Osteocyte (in vitro differentiated cells): Measurements from ENCODE around the gene PKNOX1. TPM values are rescaled to one million over a fixed set of nuclear protein-coding genes. Genes with fewer than 3 reads are reported as not detected.

Experiments
- DNase-seq: peaks from one replicate; pipeline ENCODE4 v3.0.0; 2021; ENCODE audit warnings: mixed read lengths; ENCODE audit not compliant: unreplicated experiment; ENCODE audit errors: extremely low spot score
- H3K27ac Mint-ChIP-seq: one replicate; pipeline ENCODE4 v1.8.0; 2021; ENCODE audit warnings: mild to moderate bottlenecking, mixed read lengths; ENCODE audit not compliant: unreplicated experiment
- H3K27me3 Mint-ChIP-seq: one replicate; pipeline ENCODE4 v1.8.0; 2021; ENCODE audit warnings: mixed read lengths; ENCODE audit not compliant: unreplicated experiment
- H3K36me3 Mint-ChIP-seq: one replicate; pipeline ENCODE4 v1.8.0; 2021; ENCODE audit warnings: mixed read lengths; ENCODE audit not compliant: unreplicated experiment
- H3K4me1 Mint-ChIP-seq: one replicate; pipeline ENCODE4 v1.8.0; 2021; ENCODE audit warnings: mixed read lengths; ENCODE audit not compliant: unreplicated experiment
- H3K4me3 Mint-ChIP-seq: one replicate; pipeline ENCODE4 v1.8.0; 2021; ENCODE audit warnings: mild to moderate bottlenecking, moderate library complexity, mixed read lengths; ENCODE audit not compliant: unreplicated experiment
- H3K9me3 Mint-ChIP-seq: one replicate; pipeline ENCODE4 v1.8.0; 2021; ENCODE audit warnings: mixed read lengths; ENCODE audit not compliant: unreplicated experiment
- CTCF ChIP-seq: fragments of 200-600 bp; sonication (generic); IDR thresholded peaks from 2 replicates; pipeline ENCODE4 v1.5.0; 2021; ENCODE audit warnings: antibody characterized with exemption, mild to moderate bottlenecking, moderate library complexity
- total RNA-seq: library from RNA; stranded (reverse); gene quantifications from 2 replicates; pipeline ENCODE4 v1.2.1, GENCODE V29; 2021

Gene PKNOX1
- total RNA-seq, 1 donor from 2014 or later: 14.2 TPM

DNA sequence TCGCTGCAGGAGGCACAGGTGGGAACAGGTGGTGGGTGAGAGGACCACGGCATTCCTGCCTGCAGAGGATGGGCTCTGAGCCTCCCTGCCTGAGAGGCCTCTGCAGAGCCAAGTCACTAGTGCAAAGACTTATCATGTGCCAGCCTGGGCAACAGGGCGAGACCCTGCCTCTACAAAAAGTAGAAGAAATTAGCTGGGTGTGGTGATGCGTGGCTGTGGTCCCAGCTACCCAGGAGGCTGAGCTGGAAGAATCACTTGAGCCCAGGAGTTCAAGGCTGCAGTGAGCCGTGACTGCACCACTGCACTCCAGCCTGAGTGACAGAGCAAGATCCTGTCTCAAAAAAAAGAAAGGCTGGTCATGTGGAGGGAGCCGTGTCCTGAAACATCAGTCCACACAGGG lies 46.4 kb downstream of the PKNOX1 start:
- no peak for TF ChIP-seq CTCF
- no peak overlapping the region for H3K27ac Mint-ChIP-seq
- H3K4me1 Mint-ChIP-seq: peaks cover 7% of the 10 kb centered on the region
- H3K36me3 Mint-ChIP-seq: peaks cover 19% of the 10 kb centered on the region
- no peak for DNase-seq
- no peak overlapping the region for H3K4me3 Mint-ChIP-seq
- H3K27me3 Mint-ChIP-seq: no peaks in the 10 kb centered on the region
- H3K9me3 Mint-ChIP-seq: no peaks in the 10 kb centered on the region

DNA sequence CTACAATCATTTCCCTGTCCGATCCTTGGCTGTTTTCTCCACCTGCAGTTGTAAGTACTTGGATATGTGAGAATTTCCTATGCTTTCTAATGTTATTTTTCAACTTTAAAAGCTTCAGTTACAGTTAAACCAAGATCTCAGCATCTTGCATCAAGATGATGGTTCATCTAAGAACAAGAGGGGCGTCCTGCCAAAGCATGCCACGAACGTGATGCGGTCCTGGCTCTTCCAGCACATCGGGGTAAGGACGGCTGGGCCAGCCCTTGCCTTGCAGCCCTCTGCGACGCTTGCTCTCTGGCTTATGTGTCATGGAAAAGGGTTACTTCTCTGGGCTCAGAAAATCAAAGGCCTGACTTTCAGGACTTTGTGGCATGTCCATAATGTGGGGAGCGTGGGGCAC lies 46.8 kb downstream of the PKNOX1 start:
- no peak overlapping the region for H3K4me3 Mint-ChIP-seq
- no peaks in the 10 kb centered on the region for H3K9me3 Mint-ChIP-seq
- no peak for DNase-seq
- TF ChIP-seq CTCF: no peak
- H3K27me3 Mint-ChIP-seq: no peaks in the 10 kb centered on the region
- H3K4me1 Mint-ChIP-seq: peaks cover 10% of the 10 kb centered on the region
- no peak overlapping the region for H3K27ac Mint-ChIP-seq
- H3K36me3 Mint-ChIP-seq: peaks cover 19% of the 10 kb centered on the region

GRCh38 chr21:43021756-43022600 lies 47.6 kb downstream of the PKNOX1 start:
- Mint-ChIP-seq H3K4me3 (no peak overlapping the region), H3K9me3 (no peaks in the 10 kb centered on the region), H3K36me3 (peaks cover 14% of the 10 kb centered on the region), H3K4me1 (peaks cover 10% of the 10 kb centered on the region), H3K27ac (no peak overlapping the region), H3K27me3 (no peaks in the 10 kb centered on the region)
- TF ChIP-seq CTCF: no peak
- no peak for DNase-seq

DNA sequence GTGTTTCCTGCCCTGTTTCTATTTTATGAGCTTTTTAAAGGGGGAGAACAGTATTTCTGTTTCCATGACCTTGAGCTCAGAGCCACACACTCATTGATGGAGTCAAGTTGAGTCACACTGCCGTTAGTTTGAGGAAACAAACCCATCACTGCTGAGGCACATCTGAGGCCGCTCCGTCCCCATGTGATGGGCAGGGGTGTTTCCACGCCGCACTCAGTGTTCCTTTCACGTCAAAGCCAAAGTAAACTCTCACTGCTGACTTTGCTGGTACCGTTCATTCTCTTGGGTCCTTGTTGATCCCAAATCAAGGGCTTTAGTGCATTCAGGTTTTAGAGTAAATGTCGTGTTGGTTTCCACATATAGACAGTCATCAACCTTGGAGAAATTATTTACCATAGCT lies 48.8 kb downstream of the PKNOX1 start:
- Mint-ChIP-seq H3K36me3 (peaks cover 14% of the 10 kb centered on the region), H3K4me1 (peaks cover 10% of the 10 kb centered on the region), H3K9me3 (no peaks in the 10 kb centered on the region), H3K27ac (no peak overlapping the region), H3K27me3 (no peaks in the 10 kb centered on the region), H3K4me3 (no peak overlapping the region)
- no peak for DNase-seq
- no peak for TF ChIP-seq CTCF

DNA sequence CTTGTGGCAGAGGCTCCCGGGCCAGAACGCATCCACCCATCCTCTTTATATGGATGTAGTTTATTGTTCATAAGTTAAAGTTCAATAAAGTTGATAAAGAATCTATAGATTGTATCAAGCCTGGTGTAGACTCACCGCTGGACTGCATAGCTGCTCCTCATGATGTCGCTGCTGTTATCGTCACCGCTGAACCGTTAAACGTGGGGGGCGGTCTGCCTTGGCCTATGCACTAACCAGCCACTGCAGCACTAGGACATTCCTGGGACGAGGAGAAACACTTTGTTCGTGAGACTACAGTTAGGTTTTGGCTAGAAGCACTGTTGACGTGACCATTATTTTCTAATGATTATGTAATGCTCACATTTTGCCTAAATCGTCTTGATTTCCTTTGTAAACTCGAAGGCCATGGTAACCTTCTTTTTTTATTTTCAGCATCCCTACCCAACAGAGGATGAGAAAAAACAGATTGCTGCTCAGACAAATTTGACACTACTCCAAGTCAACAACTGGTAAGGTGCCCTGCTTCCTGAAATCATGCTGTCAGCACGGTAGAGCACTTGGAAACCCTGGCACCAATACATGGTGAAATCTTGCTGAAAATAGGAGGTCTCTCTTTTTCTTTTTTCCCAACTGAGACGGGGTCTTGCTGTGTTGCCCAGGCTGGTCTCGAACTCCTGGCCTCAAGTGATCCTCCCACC lies 50.2 kb downstream of the PKNOX1 start:
- no peak for DNase-seq
- TF ChIP-seq CTCF: no peak
- Mint-ChIP-seq H3K4me1 (peaks cover 10% of the 10 kb centered on the region), H3K4me3 (no peak overlapping the region), H3K27me3 (no peaks in the 10 kb centered on the region), H3K36me3 (peaks cover 20% of the 10 kb centered on the region), H3K27ac (no peak overlapping the region), H3K9me3 (no peaks in the 10 kb centered on the region)
